GM19395 (cell line): ENCODE measurements around the gene GLP1R.

Experiments used
- ATAC-seq: cut with Tn5 transposase; IDR thresholded peaks from one replicate; pipeline ENCODE4 v1.9.1; 2021; ENCODE audit warnings: mild to moderate bottlenecking, moderate library complexity; ENCODE audit not compliant: unreplicated experiment

Gene GLP1R

DNA sequence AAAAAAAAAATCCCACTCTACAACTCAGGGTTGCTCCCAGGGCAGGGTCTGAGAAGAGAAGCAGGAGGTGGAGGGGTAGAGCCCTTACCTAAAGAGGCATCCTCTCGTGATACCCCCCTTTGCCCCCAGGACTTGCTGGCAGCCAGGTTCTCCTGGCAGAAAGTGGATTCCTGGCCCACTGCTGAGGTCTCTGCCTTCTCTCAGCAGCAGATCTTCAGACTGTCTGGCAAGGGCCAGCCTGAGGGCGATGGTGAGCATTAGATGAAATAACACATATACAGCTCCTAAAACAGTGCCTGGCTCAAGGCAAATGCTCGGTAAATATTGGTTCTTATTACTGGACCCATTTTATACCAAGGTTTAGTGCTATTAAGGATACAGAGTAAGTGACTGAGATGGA, 4.8 kb upstream of the GLP1R start:
- no peak for ATAC-seq

DNA sequence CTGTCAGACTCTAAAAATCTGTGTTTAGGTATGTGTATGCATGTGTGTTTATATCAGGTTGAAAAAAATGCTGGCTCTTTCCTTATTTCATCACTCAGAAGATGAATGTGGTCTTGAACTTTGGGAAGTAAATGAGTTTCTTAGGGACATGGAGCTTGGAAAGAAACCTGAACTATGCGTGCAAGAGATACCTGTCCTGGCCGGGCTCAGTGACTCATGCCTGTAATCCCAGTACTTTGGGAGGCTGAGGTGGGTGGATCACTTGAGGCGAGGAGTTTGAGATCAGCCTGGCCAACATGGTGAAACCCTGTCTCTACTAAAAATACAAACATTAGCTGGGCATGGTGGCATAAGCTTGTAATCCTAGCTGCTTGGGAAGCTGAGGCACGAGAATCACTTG, 4.4 kb upstream of the GLP1R start:
- no peak for ATAC-seq

DNA sequence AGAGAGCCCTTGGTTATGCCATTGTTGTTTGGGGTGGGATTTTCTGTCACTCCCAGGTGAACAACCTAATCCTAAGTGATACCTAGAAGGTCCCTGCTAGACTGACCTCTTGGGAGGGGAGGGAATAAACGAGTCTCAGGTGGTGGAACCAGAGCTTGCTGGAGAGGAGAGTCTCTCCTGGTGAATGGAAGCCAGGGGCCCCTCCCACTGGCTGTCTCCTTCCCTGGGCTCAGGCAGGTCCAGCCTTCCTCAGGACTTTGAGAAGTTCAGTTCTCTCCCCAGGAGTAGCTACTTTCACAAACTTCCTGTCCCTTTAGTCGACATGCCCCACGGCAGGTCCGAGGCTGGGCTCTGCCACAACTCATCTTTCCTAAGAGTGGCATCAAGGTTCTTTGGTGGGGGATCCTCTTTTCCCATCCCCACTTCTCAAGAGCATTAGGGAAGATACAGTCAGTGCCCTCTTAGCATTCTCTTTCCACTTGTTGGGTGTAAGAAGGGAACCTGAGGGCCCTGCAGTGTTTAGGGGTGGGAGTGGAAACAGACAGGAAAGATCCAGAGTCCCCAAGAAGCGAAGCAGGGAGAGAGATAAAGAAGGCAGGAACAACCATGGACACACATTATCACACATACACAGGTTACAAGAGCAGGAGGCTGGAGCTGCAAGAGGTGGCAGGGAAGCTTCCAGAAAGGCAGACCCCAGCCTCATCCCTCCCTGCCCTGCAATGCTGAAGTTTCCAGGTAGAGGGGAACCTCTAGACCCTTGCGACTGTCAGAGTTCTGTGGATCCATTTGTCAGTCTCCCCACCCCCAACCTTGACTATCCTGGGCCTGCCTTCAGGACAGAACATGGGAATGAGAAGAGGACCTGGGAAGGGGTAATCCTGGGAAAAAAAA, 900 bp upstream of the GLP1R start:
- no peak for ATAC-seq

DNA sequence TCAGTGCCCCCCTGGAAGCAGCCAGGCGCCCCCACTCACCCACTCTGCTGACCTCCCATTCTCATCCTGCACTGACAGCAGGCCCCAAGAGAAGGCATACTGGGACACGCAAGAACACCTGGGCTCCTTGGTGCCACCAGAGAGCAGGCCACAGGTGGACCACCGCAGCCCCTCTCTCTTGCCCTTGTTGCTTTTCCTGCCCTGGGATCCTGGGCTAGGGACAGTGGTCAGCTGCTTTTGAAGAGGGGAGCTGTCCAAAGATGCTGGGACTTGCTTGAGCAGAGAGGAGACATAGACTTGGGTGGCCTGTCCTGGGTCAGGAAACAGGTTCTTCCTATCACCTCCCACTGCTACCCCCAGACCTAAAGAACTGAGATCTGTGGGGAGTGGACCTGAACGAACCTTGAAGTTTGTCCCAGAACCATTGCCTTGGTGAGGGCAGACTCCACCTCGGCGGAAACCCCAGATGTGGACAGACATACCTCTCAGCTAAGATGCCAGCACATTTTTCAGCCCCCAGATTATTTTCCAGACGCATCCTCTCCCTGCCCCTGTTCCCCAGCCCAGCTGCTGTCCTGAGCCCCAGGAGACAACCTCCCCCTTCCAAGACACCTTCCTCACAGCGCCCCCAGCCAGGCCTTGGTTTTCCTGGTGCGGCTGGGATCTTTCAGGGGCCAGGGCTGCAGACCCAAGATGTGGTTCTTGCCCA, 1.1 kb downstream of the GLP1R start:
- ATAC-seq, result no peak

DNA sequence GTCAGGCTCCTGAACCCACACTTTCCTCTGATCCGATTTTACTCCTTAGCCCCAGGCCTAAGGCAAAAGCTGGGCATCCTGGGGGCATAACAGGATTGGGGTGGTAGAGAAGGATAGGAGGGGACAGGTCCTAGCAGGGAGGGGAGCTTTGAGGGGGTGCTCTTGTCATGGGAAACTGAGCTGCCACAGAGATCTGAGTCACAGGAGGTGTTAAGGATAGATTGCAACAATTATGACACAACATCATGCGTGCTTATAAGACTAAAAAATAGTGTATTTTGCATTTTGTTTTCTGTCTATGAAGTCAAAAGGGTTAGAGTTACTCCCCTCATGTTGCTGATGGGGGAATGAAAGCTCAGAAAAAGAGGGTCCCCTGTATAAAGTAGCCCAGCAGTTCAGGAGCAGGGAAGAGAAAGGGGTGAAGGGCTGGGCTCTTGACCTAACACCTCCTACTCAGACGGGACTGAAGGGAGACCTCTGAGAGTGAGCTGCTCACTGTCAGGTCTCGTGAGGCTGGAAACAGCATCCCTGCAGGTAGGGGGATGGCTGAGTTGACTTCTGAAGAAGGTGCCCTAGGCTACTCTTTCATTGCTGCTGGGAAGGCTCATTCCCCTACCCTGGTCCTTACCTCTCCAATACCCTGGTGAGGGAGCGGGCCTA, 2.0 kb downstream of the GLP1R start:
- ATAC-seq, result no peak

DNA sequence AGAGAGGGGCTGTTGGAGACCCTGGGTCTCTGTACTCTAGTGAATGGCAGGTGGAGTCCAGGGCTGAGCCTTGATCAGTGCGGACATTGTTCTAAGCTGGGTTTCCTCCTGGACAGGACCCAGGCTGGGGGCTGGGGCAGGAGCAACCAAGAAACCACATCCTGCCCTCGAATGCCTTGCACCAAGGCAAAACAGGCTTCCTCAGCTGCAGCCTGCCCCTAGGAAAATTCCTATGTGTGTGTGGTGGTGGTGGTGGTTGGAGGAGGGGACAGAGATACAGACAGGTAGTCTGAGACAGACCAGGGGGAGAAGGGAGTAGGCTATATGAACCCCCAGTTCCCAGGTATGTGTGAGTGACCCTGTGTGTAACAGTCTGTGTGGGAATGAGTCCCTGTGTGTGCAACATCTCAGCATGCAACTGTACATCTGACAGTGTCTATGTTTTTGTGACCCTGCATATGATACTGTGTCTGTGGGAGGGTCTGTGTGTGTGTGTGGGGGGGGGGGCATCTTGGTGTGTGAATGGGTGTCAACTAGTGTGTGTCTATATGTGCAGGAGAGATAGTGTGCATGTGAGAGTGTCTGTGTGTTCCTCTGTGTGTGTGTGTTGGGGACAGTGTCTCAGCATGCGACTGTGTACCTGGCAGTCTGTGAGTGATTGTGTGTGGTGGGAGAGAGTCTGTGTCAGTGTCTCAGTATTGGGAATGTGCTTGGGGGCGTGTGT, 3.0 kb downstream of the GLP1R start:
- no peak for ATAC-seq

DNA sequence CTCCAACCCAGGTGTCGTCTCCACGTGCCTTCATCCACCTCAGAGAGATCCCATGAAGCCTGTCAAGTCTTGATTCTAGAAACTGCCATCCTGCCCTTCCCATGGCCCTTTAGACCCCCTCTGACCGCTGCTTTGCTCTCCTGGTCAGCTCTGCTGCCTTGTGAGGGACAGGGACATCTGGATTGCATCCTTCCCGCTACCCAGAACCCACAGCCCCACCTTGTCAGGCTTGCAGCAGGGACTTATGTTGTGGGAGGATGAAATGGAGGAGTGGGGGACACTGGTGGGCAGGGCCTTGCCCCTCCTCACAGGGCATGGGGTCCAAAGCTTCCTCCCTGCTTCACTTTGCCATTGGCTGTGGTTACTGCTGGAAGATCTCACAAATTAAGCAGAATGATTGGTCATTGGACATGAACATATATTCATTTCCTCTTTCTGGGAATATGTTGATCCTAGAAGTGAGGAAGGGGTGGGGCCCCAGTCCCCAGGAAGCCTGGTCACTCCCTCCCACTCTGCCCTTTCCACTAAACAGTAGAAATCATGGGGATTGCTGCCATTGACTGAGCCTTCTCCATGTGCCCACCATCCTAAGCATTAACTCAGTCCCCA, 4.5 kb downstream of the GLP1R start:
- no peak for ATAC-seq

DNA sequence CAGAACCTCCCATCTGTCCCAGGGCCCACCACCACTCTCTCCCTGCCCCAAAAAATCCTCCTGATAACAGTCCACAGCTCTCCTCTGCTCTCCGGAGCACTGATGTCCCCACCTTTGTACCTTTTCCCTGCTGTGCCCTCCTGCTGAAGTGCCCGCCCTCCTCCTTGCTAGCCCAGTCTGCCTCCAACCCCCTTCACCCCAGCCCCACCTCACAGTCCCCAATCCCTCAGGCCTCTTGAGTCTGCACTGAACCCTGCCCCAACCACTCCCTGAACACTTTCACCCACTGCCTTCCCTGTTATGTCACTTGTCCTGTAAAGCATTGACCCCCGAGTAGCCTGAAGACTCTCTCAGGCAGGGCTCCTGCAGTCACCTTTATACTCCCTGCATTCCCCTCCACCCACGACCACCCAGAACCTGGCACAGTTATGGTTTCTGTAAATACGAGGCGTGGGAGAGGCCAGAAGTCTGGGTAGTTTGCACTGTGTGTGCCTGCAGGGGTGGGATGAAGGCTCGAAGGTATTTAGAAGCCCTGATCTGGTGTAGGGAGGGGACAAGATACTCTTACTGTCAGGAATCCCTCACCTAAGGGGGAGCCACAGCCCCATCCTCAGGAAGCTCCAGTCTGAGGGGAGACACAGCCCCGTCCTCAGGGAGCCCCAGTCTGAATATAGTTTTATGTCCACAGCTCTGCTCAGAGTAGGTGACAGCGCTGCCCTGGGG, 5.4 kb downstream of the GLP1R start:
- ATAC-seq, result no peak

DNA sequence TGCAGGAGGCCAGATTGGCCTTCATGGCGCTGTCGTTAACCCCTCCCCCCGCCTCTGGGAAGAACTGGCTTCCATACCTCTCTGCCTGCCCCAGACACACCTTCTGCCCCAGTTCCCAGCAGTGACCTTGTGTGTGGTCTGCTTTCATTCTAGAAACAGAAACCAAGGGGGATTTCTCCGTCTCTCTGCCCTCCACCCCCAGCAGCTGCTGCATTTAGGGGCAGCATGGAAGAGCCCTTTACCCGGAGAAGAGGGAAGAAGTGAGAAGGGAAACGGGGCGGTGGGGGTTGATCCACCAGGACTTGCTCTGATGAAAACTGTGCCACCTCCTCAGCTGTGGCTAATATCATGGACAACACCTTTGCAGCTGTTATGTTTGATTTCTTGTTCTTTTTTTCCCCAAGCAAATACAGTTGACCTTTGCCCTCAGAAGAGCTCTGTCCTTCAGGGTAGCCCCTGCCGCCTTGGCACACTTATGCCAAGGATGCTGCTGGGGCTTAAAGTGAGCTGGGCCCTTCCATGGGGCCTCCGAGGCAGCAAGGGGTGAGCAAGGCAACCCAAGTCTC, 6.1 kb downstream of the GLP1R start:
- no peak for ATAC-seq

DNA sequence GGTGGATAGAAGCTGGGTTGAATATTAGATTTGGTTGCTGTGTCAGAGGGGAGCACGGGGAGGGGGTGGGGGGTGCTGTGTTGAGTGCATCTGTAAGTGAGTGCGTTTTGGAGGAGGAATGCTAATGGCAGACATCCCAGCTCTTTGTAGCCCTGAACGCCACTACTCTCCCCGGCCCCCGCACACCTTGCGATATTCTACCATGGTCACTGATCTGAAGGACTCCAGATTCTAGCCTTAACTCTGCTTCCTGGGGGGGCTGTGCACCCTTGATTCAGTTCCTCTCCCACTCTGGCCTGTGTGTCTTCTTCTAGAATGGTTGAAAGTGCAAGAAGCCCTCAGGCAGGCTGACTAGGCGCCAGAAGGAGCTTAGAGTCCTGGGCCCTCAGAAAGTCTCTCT, 7.1 kb downstream of the GLP1R start:
- no peak for ATAC-seq

DNA sequence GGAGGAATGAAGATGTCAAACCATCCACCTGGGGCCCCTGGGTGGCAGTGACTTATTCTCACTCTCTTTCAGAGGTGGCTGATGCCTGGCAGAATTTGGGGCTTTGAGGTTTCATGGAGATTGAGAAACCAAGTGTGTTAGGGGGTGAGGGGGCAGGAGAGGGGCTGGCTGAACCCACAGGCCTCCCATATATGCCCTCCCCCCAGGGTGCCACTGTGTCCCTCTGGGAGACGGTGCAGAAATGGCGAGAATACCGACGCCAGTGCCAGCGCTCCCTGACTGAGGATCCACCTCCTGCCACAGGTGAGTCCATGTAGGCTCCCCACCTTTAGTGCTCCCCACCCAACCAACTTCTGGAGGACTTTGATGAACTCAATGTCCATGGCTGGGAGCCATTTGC, 7.6 kb downstream of the GLP1R start:
- no peak for ATAC-seq

DNA sequence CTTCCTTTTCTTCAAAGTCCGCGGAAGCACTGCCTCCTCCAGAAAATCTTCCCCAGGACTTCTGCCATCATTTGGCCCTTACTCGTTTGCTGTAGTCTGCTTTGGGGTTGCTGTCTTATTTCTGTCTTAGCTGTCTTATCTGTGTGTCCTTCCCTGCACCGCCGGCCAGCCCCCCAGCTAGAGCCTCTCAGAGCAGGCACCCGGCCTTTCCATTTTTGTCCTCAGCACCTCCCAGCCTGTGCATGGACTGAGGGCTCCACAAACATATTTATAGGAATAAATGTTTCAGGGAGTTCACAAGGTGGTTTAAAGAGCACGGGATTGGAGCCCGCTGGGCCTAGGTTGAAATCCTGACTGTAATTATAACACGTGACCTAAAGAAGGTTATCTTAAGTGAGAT, 8.1 kb downstream of the GLP1R start:
- ATAC-seq, result no peak

DNA sequence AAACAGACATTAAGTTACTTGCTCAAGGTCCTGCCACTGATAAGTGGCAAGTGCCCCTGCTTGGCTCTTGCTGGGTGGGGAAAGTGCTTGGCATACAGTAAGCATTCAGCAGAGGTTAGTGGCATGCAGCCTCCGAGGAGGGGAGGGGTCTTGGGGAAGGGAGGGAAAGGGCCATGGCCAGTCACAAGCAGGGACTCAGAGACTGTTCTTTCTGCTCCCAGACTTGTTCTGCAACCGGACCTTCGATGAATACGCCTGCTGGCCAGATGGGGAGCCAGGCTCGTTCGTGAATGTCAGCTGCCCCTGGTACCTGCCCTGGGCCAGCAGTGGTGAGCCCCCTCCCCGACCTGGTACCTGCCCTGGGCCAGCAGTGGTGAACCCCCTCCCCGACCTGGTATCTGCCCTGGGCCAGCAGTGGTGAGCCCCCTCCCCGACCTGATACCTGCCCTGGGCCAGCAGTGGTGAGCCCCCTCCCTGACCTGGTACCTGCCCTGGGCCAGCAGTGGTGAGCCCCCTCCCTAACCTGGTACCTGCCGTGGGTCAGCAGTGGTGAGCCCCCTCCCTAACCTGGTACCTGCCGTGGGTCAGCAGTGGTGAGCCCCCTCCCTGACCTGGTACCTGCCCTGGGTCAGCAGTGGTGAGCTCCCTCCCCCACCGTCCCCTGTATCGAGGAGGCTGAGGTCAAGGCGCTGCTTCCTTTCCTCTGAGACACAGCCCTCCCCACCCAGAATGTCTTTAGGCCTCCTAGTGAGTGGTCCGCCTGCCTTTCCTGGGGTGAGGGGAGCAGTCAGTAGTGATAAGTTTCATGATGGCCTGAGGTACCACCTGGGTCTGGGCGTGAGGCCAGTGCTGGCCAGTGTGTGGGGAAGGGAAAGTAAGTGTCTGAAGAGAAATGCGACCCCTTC, 8.9 kb downstream of the GLP1R start:
- no peak for ATAC-seq

DNA sequence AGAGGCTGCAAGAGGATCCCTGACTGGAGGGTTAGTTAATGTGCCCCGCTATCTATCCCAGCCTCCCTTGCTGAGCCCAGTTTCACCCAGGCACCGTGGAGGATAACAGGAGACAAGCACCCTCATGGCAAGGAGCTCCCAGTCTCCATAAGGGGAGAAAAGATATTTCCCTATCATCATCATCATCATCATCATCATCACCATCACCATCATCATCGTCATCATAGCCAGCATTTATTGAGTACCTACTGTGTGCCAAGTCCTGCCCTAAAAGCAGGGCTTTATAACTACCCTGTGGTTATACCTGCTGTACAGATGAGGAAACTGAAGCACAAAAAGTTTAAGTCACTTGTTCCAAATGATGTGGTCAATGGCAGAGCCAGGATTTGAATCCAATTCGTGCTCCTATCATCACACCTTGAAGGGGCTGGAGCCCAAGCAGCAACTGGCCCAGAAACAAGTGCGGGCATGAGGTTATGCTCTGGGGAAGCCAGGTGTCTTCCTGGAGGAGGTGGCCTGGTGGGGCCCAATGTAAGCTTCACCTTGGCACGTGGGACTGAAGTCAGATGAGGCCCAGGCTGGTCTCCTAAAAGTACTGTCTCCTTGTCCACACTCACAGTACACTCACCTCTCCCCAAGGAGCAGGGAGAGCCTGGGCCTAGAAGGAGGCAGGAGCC, 10.0 kb downstream of the GLP1R start:
- no peak for ATAC-seq

DNA sequence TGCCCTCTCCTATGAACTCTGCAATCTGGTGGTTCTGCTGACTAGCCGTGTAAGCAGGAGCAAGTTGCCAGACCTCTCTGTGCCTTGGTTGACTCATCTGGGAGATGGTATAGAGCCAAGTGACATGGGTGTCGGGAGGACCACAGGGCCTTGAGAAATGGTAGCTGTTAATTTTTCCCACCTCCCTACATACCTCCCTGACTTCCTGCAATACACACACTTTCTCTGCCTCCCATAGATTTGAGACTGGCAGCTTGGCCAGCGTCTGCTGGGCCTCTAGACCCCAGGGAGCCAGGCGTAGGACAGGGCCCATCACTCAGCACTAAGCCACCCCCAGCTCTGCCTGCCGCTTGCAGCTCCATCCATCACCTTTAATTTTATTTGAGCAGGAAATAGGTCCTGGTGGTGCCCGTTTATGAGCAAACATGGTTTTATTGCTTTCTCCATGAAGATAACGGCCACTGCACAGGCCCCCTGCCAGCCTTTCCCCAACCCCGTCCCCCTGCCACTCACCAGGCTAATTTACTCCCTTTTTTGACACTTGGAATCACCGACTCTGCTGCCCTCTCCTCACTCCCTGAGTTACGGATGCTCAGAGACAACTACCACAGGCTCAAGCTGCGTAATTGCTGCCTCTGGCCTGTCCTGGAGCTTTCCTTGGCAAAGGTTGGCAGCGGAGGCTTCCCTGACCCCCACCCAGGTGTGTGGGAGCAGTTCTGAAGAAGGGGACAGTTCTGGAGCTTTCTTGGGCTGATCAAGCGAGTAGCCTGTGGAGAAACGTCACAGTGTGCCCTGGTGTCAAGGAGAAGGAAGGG, 11.1 kb downstream of the GLP1R start:
- ATAC-seq, result no peak

DNA sequence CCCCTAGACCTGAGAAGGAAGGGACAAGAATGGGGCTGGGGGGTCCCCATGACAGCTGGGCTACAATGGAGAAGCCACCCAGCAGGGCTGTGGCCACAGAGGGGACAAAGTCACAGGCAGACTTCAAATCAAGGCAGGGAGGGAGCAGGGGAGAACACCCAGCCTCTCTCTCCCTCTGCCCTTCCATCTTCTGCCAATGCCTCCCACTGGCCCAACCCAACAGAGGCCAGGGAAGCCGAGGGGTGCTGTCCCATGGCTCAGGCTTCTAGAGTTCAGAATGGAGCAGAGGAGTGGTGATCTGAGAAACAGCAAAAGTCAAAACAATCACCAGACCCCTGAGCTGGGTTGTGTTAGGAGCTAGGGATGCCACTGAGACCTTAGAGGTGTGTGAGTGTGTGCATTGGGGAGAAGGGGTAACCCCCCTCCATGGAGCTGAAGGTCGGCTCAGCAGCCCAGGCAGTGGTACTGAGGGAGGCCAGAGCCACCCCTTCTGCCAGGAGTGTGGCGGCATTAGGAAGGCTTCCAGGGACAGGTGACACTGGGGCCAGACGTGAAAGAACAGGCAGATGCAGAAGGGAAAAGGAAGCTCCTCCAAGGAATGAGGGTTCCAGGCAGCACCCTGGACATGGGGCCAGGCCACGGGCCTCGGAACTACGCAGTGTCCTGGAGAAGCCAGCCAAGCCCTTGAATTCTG, 12.0 kb downstream of the GLP1R start:
- no peak for ATAC-seq

DNA sequence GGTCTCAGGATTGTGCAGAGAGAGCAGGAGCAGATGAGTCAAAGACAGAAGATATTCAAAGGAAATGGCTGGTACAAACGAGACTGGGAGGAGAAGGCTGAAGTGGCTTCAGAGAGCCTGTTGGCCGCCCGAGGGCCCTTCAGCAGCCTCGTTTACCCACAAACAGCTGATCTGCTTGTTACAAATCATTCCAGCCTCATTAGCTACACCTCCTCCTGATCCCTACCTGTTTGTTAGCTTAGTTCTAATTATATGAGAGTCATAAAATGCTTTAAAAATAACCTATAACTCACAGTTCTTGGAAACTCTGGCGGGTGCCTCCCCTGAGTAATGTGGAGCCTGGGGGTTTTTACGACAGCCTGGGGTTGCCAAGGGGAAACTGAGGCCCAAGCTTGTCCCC, 12.6 kb downstream of the GLP1R start:
- ATAC-seq, result no peak
